ENCODE measurements around the gene THSD7B.
A peak's percentile ranks its signal among the peaks of the same experiment; 100 is the strongest.

The THSD7B gene

GRCh38 chr2:137381731-137382130, 616.4 kb downstream of the THSD7B start:
- no peak for DNase-seq (ENCODE audit: low read depth)

- no peak for DNase-seq (ENCODE audit: low read depth)
Observed at GRCh38 chr2:137383391-137383790, 618.0 kb downstream of the THSD7B start.

- DNase-seq (ENCODE audit: low read depth) = no peak
Observed at GRCh38 chr2:137387044-137387443, 621.7 kb downstream of the THSD7B start.

GRCh38 chr2:137405496-137405895, 640.2 kb downstream of the THSD7B start:
- no peak for DNase-seq (ENCODE audit: low read depth)

- no peak for DNase-seq (ENCODE audit: low read depth)
Observed at GRCh38 chr2:137411585-137411984, 646.2 kb downstream of the THSD7B start.

- no peak for DNase-seq (ENCODE audit: low read depth)
Observed at GRCh38 chr2:137420744-137421143, 655.4 kb downstream of the THSD7B start.

- peak; percentile 1 for DNase-seq (ENCODE audit: low read depth)
Observed at GRCh38 chr2:137435162-137435561, 669.8 kb downstream of the THSD7B start.

GRCh38 chr2:137437386-137437785, 672.0 kb downstream of the THSD7B start:
- DNase-seq (ENCODE audit: low read depth) = no peak

GRCh38 chr2:137444970-137445369, 679.6 kb downstream of the THSD7B start:
- no peak for DNase-seq (ENCODE audit: low read depth)

GRCh38 chr2:137449454-137449853, 684.1 kb downstream of the THSD7B start:
- no peak for DNase-seq (ENCODE audit: low read depth)

GRCh38 chr2:137454886-137455285, 689.5 kb downstream of the THSD7B start:
- no peak for DNase-seq (ENCODE audit: low read depth)

- peak; percentile 32 for DNase-seq (ENCODE audit: low read depth)
Observed at GRCh38 chr2:137467246-137467862, 702.0 kb downstream of the THSD7B start.

GRCh38 chr2:137493261-137493660, 727.9 kb downstream of the THSD7B start:
- no peak for DNase-seq (ENCODE audit: low read depth)

- no peak for DNase-seq (ENCODE audit: low read depth)
Observed at GRCh38 chr2:137500599-137500998, 735.3 kb downstream of the THSD7B start.

GRCh38 chr2:137507237-137507636, 741.9 kb downstream of the THSD7B start:
- no peak for DNase-seq (ENCODE audit: low read depth)

GRCh38 chr2:137508739-137509384, 743.5 kb downstream of the THSD7B start:
- DNase-seq (ENCODE audit: low read depth) = no peak

GRCh38 chr2:137511526-137511925, 746.2 kb downstream of the THSD7B start:
- DNase-seq (ENCODE audit: low read depth) = no peak

GRCh38 chr2:137521653-137522619, 756.6 kb downstream of the THSD7B start:
- DNase-seq (ENCODE audit: low read depth) = no peak

- DNase-seq (ENCODE audit: low read depth) = no peak
Observed at GRCh38 chr2:137522620-137523011, 757.3 kb downstream of the THSD7B start.

- DNase-seq (ENCODE audit: low read depth) = no peak
Observed at GRCh38 chr2:137523931-137524330, 758.6 kb downstream of the THSD7B start.

- DNase-seq (ENCODE audit: low read depth) = no peak
Observed at GRCh38 chr2:137525132-137525531, 759.8 kb downstream of the THSD7B start.

GRCh38 chr2:137525641-137526190, 760.4 kb downstream of the THSD7B start:
- DNase-seq (ENCODE audit: low read depth) = no peak

GRCh38 chr2:137535897-137536296, 770.6 kb downstream of the THSD7B start:
- no peak for DNase-seq (ENCODE audit: low read depth)
